HEK293T (cell line): Measurements from ENCODE around the gene HOXA3.

Experiments used
- BHLHE40 ChIP-seq: fragments of 450-650 bp; IDR thresholded peaks from 2 replicates; pipeline ENCODE4 v1.6.1; 2016; ENCODE audit warnings: mild to moderate bottlenecking, moderate library complexity, borderline replicate concordance
- ELF4 ChIP-seq: fragments of 450-650 bp; IDR thresholded peaks from 2 replicates; pipeline ENCODE4 v1.6.1; 2017; ENCODE audit warnings: antibody characterized with exemption
- NFRKB ChIP-seq: fragments of 450-650 bp; IDR thresholded peaks from 2 replicates; pipeline ENCODE4 v1.6.1; 2016; ENCODE audit warnings: mild to moderate bottlenecking, moderate library complexity
- SP1 ChIP-seq: fragments of 450-650 bp; IDR thresholded peaks from 2 replicates; pipeline ENCODE4 v1.6.1; 2017
- SUZ12 ChIP-seq: fragments of 450-650 bp; IDR thresholded peaks from 2 replicates; pipeline ENCODE4 v1.6.1; 2016; ENCODE audit warnings: mild to moderate bottlenecking
- TARDBP ChIP-seq: fragments of 450-650 bp; IDR thresholded peaks from 2 replicates; pipeline ENCODE4 v1.6.1; 2016
- ZNF384 ChIP-seq: fragments of 450-650 bp; IDR thresholded peaks from 2 replicates; pipeline ENCODE4 v1.6.1; 2016

DNA sequence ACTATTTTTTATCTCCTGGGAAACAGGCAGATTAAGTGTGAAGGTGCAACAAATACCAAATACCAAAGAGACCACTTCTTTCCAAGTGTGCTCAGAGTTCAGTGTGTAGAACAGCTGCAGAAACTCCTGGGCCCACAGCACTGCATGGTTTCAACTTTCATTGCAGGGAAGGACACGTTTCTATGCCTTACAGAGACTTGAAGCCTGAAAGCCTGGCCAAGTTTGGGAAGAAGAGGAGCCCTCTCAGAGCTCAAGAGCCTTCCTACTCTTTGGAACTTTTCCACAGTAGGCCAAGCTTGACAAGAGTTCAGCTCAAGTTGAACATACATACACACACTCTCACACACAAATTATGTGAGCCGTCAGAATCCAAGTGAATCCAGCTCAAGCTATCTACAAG, 24.3 kb downstream of the HOXA3 start:
- TF ChIP-seq SP1 (no peak), ZNF384 (no peak), SUZ12 (no peak), TARDBP (no peak), NFRKB (no peak), ELF4 (no peak), BHLHE40 (no peak)
